GM21717 (cell line): ENCODE results near the gene PLAAT2.
"Not testable (repeated sequence)": the region's sequence is repeated elsewhere in the genome, so short reads cannot be mapped to it uniquely, and the experiment has no call there.

Experiments used
- ATAC-seq: cut with Tn5 transposase; IDR thresholded peaks from one replicate; pipeline ENCODE4 v1.9.1; 2021; ENCODE audit warnings: mild to moderate bottlenecking, moderate library complexity; ENCODE audit not compliant: unreplicated experiment

Gene PLAAT2

GRCh38 chr11:63551091-63551888, 11.9 kb downstream of the PLAAT2 start:
- ATAC-seq = no peak

- not testable (repeated sequence) for ATAC-seq
Observed at GRCh38 chr11:63550156-63550700, 13.0 kb downstream of the PLAAT2 start.

- ATAC-seq = no peak
Observed at GRCh38 chr11:63549411-63549810, 13.8 kb downstream of the PLAAT2 start.

- no peak for ATAC-seq
Observed at GRCh38 chr11:63548178-63548577, 15.0 kb downstream of the PLAAT2 start.

GRCh38 chr11:63547061-63547460, 16.1 kb downstream of the PLAAT2 start:
- no peak for ATAC-seq

- no peak for ATAC-seq
Observed at GRCh38 chr11:63543711-63544110, 19.5 kb downstream of the PLAAT2 start.

GRCh38 chr11:63542506-63542905, 20.7 kb downstream of the PLAAT2 start:
- ATAC-seq = not testable (repeated sequence)

- ATAC-seq = no peak
Observed at GRCh38 chr11:63537293-63538101, 25.7 kb downstream of the PLAAT2 start.

- no peak for ATAC-seq
Observed at GRCh38 chr11:63536669-63537292, 26.4 kb downstream of the PLAAT2 start, which contains the start of gene PLAAT4. TSS of gene PLAAT4 (plus strand) at chr11:63536808. CDS start at chr11:63536869, 61 bp downstream.

- no peak for ATAC-seq
Observed at GRCh38 chr11:63535734-63536133, 27.4 kb downstream of the PLAAT2 start.

- ATAC-seq = peak; percentile 42
Observed at GRCh38 chr11:63534895-63535461, 28.2 kb downstream of the PLAAT2 start.

GRCh38 chr11:63534076-63534475, 29.1 kb downstream of the PLAAT2 start:
- no peak for ATAC-seq

- no peak for ATAC-seq
Observed at GRCh38 chr11:63532799-63533475, 30.2 kb downstream of the PLAAT2 start.

GRCh38 chr11:63532117-63532516, 31.1 kb downstream of the PLAAT2 start:
- ATAC-seq = no peak

- not testable (repeated sequence) for ATAC-seq
Observed at GRCh38 chr11:63531074-63531792, 31.9 kb downstream of the PLAAT2 start.

GRCh38 chr11:63530021-63530420, 33.2 kb downstream of the PLAAT2 start:
- ATAC-seq = no peak

GRCh38 chr11:63529373-63529772, 33.8 kb downstream of the PLAAT2 start:
- not testable (repeated sequence) for ATAC-seq

- not testable (repeated sequence) for ATAC-seq
Observed at GRCh38 chr11:63528729-63529278, 34.4 kb downstream of the PLAAT2 start.

GRCh38 chr11:63528156-63528555, 35.0 kb downstream of the PLAAT2 start:
- ATAC-seq = not testable (repeated sequence)
